Astrocyte of the cerebellum (primary cell): Measurements from ENCODE around the gene NEXMIF.
"Not testable (repeated sequence)": the region's sequence is repeated elsewhere in the genome, so short reads cannot be mapped to it uniquely, and the experiment has no call there.

Experiments used
- DNase-seq: peaks from one replicate; pipeline ENCODE4 v3.0.0-alpha.2; 2011; ENCODE audit warnings: low read depth
- H3K4me3 ChIP-seq: 2 replicates; pipeline ENCODE4 v1.5.1; 2011; ENCODE audit warnings: mild to moderate bottlenecking, low read depth, low read length, moderate library complexity
- in situ Hi-C: cut with HindIII; loops from 2 replicates; pipeline ENCODE4 v1.10.0; 2017; ENCODE audit warnings: low sequenced_read_pairs
- TF ChIP-seq, protein P1 (sequence below): IDR thresholded peaks from 2 replicates; pipeline ENCODE4 v1.5.1; 2012; ENCODE audit warnings: low read length, low read depth, moderate library complexity, mild to moderate bottlenecking; ENCODE audit errors: missing control alignments

NEXMIF gene

DNA sequence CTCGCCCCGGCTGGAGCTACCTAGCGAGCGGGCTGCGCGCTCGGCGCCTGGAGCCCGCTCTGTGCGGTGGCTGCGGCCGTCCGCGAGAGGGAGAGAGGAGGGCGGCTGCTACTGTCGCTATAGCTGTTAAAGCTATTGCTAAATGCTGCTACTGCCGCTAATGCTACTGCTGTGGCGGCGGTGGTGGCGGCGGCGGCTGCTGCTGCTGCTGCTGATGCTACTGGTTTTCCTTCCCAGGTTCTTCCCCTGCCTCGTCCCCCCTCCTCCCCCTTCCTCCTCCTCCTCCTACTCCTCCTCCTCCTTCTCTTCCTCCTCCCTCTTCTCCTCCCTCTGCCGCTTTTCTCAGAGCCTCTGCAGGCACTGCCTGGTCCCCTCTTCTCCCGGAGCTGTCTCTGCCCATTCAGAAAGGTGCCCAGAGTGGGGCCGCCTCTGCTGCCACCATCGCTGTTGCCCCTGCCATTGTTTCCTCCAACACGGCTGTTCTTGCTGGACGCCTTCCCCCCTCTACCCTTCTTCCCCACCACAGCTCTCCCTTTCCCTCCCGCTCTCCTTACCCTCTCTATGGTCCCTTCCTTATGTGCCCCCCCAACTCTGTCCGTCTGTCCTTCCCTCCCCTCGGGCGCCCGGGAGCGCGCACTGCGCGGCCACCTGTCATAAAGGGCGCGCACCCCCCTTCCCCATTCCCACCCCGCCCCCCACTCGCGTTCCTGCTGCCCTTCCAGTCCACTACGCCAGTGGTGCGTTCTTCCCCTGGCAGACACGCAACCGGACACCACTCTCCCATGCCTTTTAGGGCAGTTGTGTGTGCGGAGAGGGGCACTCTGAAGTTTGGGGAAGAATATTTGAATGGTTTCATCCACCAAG is at the start of gene NEXMIF:
Gene NEXMIF (minus strand): TSS at position 228 of the 864 bp plus-strand sequence.
- TF ChIP-seq, protein P1, sequence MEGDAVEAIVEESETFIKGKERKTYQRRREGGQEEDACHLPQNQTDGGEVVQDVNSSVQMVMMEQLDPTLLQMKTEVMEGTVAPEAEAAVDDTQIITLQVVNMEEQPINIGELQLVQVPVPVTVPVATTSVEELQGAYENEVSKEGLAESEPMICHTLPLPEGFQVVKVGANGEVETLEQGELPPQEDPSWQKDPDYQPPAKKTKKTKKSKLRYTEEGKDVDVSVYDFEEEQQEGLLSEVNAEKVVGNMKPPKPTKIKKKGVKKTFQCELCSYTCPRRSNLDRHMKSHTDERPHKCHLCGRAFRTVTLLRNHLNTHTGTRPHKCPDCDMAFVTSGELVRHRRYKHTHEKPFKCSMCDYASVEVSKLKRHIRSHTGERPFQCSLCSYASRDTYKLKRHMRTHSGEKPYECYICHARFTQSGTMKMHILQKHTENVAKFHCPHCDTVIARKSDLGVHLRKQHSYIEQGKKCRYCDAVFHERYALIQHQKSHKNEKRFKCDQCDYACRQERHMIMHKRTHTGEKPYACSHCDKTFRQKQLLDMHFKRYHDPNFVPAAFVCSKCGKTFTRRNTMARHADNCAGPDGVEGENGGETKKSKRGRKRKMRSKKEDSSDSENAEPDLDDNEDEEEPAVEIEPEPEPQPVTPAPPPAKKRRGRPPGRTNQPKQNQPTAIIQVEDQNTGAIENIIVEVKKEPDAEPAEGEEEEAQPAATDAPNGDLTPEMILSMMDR: peak; percentile 24
- no peak for DNase-seq
- peak within 1 kb of the TSS; percentile 32 for H3K4me3 ChIP-seq
- in situ Hi-C loops: no loop called here

DNA sequence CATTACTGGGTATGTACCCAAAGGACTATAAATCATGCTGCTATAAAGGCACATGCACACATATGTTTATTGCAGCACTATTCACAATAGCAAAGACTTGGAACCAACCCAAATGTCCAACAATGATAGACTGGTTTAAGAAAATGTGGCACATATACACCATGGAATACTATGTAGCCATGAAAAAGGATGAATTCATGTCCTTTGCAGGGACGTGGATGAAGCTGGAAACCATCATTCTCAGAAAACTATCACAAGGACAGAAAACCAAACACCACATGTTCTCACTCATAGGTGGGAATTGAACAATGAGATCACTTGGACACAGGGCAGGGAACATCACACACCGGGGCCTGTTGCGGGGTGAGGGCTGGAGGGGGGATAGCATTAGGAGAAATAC is 36.7 kb upstream of the NEXMIF start:
- DNase-seq, in situ Hi-C loops, H3K4me3 ChIP-seq: not testable (repeated sequence)

DNA sequence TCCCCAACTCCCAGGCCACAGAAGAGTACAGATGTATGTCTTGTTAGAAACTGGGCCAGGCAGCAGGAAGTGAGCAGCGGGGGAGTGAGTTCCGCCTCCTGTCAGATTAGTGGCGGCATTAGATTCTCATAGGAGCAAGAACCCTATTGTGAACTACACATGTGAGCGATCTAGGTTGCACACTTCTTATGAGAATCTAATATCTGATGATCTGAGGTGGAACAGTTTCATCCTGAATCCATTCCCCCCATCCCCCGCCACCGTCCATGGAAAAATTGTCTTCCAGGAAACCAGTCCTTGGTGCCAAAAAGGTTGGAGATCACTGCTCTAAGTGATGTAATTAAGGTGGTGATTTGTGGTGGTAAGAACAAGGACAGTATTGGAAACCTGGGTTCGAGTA is 24.5 kb upstream of the NEXMIF start:
- no peak overlapping the region for H3K4me3 ChIP-seq
- in situ Hi-C loops: no loop called here
- TF ChIP-seq, protein P1: no peak
- DNase-seq: no peak

DNA sequence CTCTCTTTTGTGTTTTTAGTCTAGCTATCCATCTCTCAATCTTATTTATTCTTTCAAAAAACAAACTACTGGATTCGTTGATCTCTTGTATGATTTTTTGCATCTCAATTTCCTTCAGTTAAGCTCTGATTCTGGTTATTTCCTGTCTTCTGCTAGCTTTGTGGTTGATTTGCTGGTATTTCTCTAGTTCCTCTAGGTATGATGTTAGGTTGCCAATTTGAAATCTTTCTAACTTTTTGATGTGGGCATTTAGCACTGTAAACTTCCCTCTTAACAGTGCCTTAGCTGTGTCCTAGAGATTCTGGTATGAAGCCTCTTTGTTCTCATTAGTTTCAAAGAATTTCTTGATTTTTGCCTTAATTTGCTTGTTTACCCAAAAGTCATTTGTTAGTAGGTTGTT is 15.2 kb upstream of the NEXMIF start:
- H3K4me3 ChIP-seq: no peak overlapping the region
- no peak for DNase-seq
- TF ChIP-seq, protein P1: no peak
- in situ Hi-C loops: no loop called here

DNA sequence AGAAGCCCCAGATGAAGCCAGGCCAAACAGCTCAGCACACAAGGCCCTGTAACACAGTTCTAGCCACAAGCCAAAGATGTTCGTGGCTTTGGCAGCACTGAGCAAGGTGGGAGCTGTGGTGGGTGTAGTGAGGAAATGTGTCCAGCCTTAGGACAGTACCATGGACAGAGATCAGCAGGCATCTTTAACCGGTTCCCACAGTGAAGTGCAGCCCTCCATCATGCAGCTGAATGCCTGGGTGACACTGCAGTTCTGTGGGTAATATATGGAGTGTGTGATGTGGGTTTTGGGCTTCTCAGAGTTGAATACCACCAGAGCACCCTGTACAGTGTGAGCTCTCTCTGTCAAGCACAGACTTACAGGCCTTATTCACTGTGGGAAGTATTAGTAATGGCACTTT is 6.0 kb upstream of the NEXMIF start:
- H3K4me3 ChIP-seq: no peak overlapping the region
- no peak for DNase-seq
- TF ChIP-seq, protein P1: no peak
- in situ Hi-C loops: no loop called here

DNA sequence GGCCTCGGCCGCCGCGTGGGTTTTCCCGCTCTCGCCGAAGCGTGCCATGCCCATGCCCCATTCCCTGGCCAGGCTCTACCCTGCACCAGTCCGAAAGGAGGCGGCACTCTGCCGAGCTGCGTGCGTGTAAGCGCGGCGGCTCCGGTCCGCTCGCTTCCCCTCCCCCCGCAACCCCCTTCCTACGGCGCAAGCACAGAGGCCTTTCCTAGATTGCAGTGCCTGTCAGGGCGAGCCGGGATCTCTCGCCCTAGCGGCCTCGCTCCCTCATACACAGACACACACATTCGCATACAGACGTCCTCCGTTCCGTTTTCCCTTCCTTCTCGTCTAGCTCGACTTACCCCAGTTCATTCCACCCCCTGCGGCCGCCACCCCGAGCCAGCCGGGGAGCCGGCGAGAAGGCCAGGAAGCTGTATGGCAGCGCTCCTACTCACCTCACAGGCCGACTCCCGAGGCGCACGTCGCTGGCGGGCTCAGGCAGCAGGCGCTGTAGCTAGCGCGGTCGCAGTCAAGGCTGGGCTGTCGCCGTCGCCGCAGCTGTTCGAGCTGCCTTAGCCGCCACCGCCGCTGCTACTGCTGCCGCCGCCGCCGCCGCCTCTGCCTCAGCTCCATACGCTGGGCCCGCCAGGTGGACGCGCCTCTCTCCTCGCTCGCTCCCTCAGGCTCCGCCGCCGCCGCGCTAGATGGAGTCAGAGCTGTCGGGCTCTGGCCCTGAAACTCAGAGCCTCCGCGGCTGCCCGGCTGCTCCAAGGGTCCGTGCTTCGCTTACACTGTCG is 615 bp downstream of the NEXMIF start:
- in situ Hi-C loops: no loop called here
- DNase-seq: no peak
- H3K4me3 ChIP-seq: peak overlapping the region; percentile 32
- TF ChIP-seq, protein P1: no peak
